ENCODE measurements around the gene PLXNA2.

PLXNA2 gene

DNA sequence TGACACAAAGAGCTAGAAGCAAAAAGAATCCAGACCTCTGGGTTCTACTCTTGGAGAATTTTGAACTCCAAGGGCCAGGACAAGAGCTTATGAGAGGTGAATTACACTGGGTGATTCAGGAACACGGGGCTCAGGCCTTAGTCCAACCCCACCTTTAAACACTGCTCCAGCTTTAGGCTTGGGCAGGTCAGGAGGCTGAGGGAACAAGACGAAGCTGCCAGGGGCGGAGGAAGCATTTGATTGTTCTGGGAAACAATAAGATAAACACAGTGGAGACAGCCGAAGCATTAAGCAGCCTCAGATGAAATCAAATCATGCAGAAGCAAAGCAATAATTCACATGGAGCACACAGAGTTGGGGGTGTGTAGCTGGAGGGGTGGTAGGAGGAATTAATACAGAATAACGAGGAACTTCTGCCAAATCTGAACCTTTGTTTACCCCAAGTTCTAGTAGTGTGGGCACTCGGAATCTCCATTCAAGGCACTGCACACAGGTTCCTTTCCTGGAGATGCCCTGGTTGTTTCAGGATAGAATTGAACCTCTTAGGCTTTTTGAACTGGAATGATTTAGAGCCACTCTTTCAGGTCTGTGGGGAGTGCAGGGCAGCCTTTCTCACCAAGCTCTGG, 93.2 kb downstream of the PLXNA2 start:
- H3K27ac ChIP-seq (ENCODE audit: low read depth, low read length), result no peak overlapping the region

DNA sequence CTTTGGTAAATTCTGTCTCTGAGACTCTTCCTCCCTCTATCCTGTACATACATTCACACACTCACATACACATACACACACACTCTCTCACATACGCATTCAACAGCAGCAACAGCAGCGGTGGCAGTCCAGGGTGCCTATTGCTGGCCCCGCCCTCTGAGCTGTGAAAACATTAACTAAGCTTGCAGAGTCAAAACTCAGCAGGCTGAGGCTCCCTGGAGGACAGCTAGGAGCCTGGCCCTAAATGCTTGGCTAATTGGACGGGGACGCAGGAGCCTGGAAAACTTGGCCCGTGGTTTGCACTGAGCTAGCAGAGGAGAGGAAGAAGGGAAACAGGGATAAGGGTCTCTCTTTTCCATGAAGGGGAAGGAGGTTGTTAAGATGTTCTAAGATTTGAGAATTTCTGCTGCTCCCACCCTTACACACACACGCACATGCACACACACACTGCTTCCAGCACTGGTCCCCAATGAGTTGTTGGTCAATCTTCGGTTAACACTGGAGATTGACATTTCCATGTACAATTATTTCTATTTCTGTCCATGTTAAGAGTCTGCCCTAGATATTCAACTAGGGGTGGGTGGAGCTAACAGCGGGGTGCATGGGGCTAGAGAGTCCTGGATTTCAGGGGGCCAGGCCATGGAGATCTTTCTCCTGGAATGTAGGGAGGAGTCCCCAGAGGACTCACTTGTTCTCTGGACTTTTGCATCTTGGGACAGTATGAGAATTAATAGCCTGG, 94.2 kb downstream of the PLXNA2 start:
- H3K4me1 ChIP-seq (ENCODE audit: control insufficient read depth in 5 of 5, insufficient read depth in 5 of 5, low read length in 5 of 5), result peaks cover 2 to 46% (median 22%) of the 10 kb centered on the region in 5 donors
- no peaks in the 10 kb centered on the region for H3K27me3 ChIP-seq (ENCODE audit: control insufficient read depth in 5 of 5, insufficient read depth in 4 of 5, low read length in 5 of 5)
- no peak overlapping the region for H3K9ac ChIP-seq (ENCODE audit: low read length in 5 of 5)
- H3K36me3 ChIP-seq (ENCODE audit: control insufficient read depth in 5 of 5, insufficient read depth in 5 of 5, low read length in 5 of 5), result peaks cover 0 to 5% (median 0%) of the 10 kb centered on the region in 5 donors
- no peaks in the 10 kb centered on the region for H3K9me3 ChIP-seq (ENCODE audit: control insufficient read depth in 5 of 5, low read length in 5 of 5)
- H3K27ac ChIP-seq (ENCODE audit: low read depth, low read length), result no peak overlapping the region
- peak overlapping the region in 1 of 5 donors; percentile 29 for H3K4me3 ChIP-seq (ENCODE audit: low read depth in 1 of 5, low read length in 5 of 5)

More for the DNA sequence above, 93.2 kb downstream of the PLXNA2 start:
- H3K27me3 ChIP-seq (ENCODE audit: control insufficient read depth in 5 of 5, insufficient read depth in 4 of 5, low read length in 5 of 5), result no peaks in the 10 kb centered on the region
- H3K36me3 ChIP-seq (ENCODE audit: control insufficient read depth in 5 of 5, insufficient read depth in 5 of 5, low read length in 5 of 5), result peaks cover 0 to 5% (median 0%) of the 10 kb centered on the region in 5 donors
- no peak overlapping the region for H3K4me3 ChIP-seq (ENCODE audit: low read depth in 1 of 5, low read length in 5 of 5)
- H3K9me3 ChIP-seq (ENCODE audit: control insufficient read depth in 5 of 5, low read length in 5 of 5), result no peaks in the 10 kb centered on the region
- peaks cover 2 to 48% (median 16%) of the 10 kb centered on the region in 5 donors for H3K4me1 ChIP-seq (ENCODE audit: control insufficient read depth in 5 of 5, insufficient read depth in 5 of 5, low read length in 5 of 5)
- no peak overlapping the region for H3K9ac ChIP-seq (ENCODE audit: low read length in 5 of 5)

DNA sequence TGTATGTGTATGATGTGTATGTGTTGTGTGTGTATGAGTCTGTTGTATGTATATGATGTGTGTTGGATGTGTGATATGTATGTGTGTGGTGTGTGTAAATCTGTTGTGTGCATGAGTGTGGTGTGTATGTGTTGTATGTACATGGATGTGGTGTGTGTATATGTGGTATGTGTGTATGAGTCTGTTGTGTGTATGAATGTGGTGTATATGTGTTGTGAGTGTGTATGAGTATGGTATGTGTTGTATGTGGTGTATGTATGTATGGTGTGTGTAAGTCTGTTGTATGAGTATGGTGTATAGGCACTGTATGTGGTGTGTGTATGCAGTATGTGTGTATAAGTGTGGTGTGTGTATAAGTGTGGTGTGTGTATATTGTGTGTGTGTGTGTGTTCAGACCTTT, 95.0 kb downstream of the PLXNA2 start:
- Histone ChIP-seq H3K36me3 (ENCODE audit: control insufficient read depth in 5 of 5, insufficient read depth in 5 of 5, low read length in 5 of 5) (peaks cover 0 to 5% (median 0%) of the 10 kb centered on the region in 5 donors), H3K9me3 (ENCODE audit: control insufficient read depth in 5 of 5, low read length in 5 of 5) (no peaks in the 10 kb centered on the region), H3K27me3 (ENCODE audit: control insufficient read depth in 5 of 5, insufficient read depth in 4 of 5, low read length in 5 of 5) (no peaks in the 10 kb centered on the region), H3K4me1 (ENCODE audit: control insufficient read depth in 5 of 5, insufficient read depth in 5 of 5, low read length in 5 of 5) (peaks cover 2 to 43% (median 22%) of the 10 kb centered on the region in 5 donors), H3K27ac (ENCODE audit: low read depth, low read length) (no peak overlapping the region), H3K9ac (ENCODE audit: low read length in 5 of 5) (no peak overlapping the region), H3K4me3 (ENCODE audit: low read depth in 1 of 5, low read length in 5 of 5) (no peak overlapping the region)

DNA sequence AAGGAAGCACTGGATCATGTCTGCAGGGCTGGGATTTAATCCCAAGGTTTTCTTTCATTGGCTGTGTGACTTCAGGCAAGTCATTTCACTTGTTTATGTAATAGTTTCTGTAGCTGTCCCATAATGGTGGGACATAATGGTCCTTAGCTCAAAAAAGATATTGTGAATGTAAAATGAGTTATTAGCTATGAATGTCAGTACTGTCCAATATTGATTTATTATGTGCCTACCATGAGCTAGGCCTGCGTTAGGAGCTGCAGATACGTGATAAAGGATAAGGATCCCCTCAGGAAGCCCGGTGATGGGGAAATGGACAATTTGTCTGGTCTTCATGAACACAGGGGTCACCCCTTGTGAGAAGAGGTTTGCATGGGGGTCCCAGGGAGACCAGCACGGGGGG, 95.8 kb downstream of the PLXNA2 start:
- H3K27ac ChIP-seq (ENCODE audit: low read depth, low read length), result no peak overlapping the region

DNA sequence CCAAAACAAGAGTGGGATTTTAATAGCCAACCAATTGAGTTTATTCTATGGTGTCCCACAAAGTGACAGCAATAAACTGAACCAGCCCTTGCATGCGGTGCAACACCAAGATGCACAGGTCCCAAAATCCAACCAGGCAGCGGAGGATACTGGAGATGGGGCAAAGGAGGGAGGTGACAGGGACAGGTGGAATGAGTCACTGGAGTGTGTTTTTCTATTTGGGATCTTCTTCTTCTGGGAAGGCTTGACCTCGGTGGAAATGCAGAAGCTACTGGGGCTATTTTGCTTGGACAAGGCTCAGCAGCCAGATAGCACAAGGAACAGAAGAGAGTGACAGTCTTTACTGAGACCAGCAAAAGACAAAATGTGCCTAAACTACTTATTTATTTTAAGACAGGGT, 97.5 kb downstream of the PLXNA2 start:
- Histone ChIP-seq H3K4me3 (ENCODE audit: low read depth in 1 of 5, low read length in 5 of 5) (no peak overlapping the region), H3K9ac (ENCODE audit: low read length in 5 of 5) (no peak overlapping the region), H3K27ac (ENCODE audit: low read depth, low read length) (no peak overlapping the region), H3K36me3 (ENCODE audit: control insufficient read depth in 5 of 5, insufficient read depth in 5 of 5, low read length in 5 of 5) (peaks cover 0 to 5% (median 0%) of the 10 kb centered on the region in 5 donors), H3K4me1 (ENCODE audit: control insufficient read depth in 5 of 5, insufficient read depth in 5 of 5, low read length in 5 of 5) (peaks cover 2 to 54% (median 42%) of the 10 kb centered on the region in 5 donors), H3K27me3 (ENCODE audit: control insufficient read depth in 5 of 5, insufficient read depth in 4 of 5, low read length in 5 of 5) (no peaks in the 10 kb centered on the region), H3K9me3 (ENCODE audit: control insufficient read depth in 5 of 5, low read length in 5 of 5) (no peaks in the 10 kb centered on the region)

More for the DNA sequence above, 95.8 kb downstream of the PLXNA2 start:
- Histone ChIP-seq H3K4me3 (ENCODE audit: low read depth in 1 of 5, low read length in 5 of 5) (no peak overlapping the region), H3K27me3 (ENCODE audit: control insufficient read depth in 5 of 5, insufficient read depth in 4 of 5, low read length in 5 of 5) (no peaks in the 10 kb centered on the region), H3K9ac (ENCODE audit: low read length in 5 of 5) (no peak overlapping the region), H3K36me3 (ENCODE audit: control insufficient read depth in 5 of 5, insufficient read depth in 5 of 5, low read length in 5 of 5) (peaks cover 0 to 5% (median 0%) of the 10 kb centered on the region in 5 donors), H3K4me1 (ENCODE audit: control insufficient read depth in 5 of 5, insufficient read depth in 5 of 5, low read length in 5 of 5) (peaks cover 2 to 45% (median 29%) of the 10 kb centered on the region in 5 donors), H3K9me3 (ENCODE audit: control insufficient read depth in 5 of 5, low read length in 5 of 5) (no peaks in the 10 kb centered on the region)

DNA sequence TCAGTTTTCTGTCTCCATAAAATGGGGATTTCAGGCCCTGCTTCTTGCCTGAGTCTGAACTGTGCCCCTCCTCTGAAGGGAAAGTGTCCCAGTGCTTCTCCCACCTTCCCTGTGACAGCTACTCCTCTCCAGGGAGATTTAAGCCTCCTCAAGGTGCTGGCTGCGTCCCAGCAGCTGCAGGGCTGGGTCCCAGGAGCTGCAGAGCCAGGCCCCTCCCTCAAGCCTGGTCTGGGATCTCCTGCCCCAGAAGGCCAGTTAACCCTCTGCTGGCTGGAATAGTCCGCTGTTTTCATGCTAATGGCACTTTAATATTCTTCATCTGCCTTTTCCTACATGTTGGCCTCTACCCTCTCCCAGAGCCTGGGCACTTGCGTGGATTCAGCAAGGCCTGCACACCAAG, 99.0 kb downstream of the PLXNA2 start:
- H3K27me3 ChIP-seq (ENCODE audit: control insufficient read depth in 5 of 5, insufficient read depth in 4 of 5, low read length in 5 of 5), result no peaks in the 10 kb centered on the region
- no peak overlapping the region for H3K4me3 ChIP-seq (ENCODE audit: low read depth in 1 of 5, low read length in 5 of 5)
- H3K27ac ChIP-seq (ENCODE audit: low read depth, low read length), result no peak overlapping the region
- H3K9ac ChIP-seq (ENCODE audit: low read length in 5 of 5), result no peak overlapping the region
- H3K9me3 ChIP-seq (ENCODE audit: control insufficient read depth in 5 of 5, low read length in 5 of 5), result no peaks in the 10 kb centered on the region
- peaks cover 3 to 19% (median 8%) of the 10 kb centered on the region in 5 donors for H3K36me3 ChIP-seq (ENCODE audit: control insufficient read depth in 5 of 5, insufficient read depth in 5 of 5, low read length in 5 of 5)
- H3K4me1 ChIP-seq (ENCODE audit: control insufficient read depth in 5 of 5, insufficient read depth in 5 of 5, low read length in 5 of 5), result peaks cover 0 to 40% (median 30%) of the 10 kb centered on the region in 5 donors

DNA sequence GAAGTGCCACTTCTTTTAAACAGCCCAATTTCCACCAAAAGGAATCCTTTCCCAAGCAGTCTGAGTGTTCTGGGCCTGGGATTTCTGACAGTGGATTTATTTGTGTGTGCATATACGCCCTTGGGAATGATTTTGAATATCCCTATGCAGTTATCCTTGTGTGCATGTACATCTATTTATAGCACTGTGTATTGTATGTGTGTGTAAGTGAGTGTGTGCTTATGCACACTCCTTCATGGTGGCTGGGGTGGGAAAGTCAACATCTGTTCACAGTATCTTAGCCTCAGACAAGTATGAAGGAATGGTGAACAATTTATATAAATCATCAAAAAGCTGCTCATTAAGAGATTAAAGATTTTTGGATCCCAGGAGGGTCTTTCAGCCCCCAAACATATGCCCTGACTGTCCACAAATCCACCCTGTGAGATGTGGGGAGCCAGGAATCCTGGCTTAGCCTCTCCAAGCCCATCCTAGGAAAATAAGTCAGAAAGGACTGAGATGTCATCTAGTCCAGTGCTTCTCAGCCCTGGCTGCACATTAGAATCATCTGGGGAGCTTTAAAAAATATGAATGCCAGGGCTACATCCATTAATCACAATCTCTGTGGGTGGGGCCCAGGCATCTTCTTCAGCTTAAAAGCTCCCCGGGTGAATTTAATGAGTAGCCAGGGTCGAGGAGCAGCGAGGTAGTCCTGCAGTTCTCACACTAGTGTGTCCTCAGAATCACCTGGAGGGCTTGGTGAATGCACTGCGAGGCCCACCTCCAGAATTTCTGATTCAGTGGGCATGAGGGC, 101.4 kb downstream of the PLXNA2 start:
- H3K27ac ChIP-seq (ENCODE audit: low read depth, low read length), result no peak overlapping the region
- peaks cover 0 to 27% (median 20%) of the 10 kb centered on the region in 5 donors for H3K4me1 ChIP-seq (ENCODE audit: control insufficient read depth in 5 of 5, insufficient read depth in 5 of 5, low read length in 5 of 5)
- peaks cover 3 to 32% (median 15%) of the 10 kb centered on the region in 5 donors for H3K36me3 ChIP-seq (ENCODE audit: control insufficient read depth in 5 of 5, insufficient read depth in 5 of 5, low read length in 5 of 5)
- no peak overlapping the region for H3K4me3 ChIP-seq (ENCODE audit: low read depth in 1 of 5, low read length in 5 of 5)
- no peaks in the 10 kb centered on the region for H3K27me3 ChIP-seq (ENCODE audit: control insufficient read depth in 5 of 5, insufficient read depth in 4 of 5, low read length in 5 of 5)
- H3K9me3 ChIP-seq (ENCODE audit: control insufficient read depth in 5 of 5, low read length in 5 of 5), result no peaks in the 10 kb centered on the region
- no peak overlapping the region for H3K9ac ChIP-seq (ENCODE audit: low read length in 5 of 5)

DNA sequence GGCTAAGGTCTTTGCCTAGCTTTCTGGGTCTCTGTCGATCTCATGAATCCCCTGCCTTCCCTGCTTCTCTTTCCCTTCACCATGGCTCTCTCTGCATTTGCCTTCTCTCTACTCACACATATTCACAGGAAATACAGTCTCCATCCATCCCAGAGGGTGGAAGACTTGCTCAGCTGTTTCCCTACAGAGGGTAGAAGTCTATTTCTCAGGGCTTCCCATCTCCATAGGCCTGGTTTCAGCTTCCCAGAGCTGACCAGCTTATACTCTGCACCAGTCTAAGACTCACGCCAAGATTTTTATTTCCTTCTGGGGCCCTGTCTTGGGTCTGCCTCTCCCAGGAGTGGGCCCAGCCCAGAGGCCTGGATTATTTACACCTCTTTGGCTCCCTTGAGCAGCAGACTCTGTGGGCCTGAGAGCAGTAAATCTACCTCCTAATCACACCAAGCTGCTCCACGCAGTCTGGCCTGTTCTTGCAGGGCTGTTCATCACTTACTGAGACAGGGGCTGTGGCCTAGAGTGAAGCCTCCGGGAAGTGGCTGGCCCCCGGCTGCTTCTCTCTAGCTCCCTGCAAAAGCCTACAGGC, 102.5 kb downstream of the PLXNA2 start:
- Histone ChIP-seq H3K36me3 (ENCODE audit: control insufficient read depth in 5 of 5, insufficient read depth in 5 of 5, low read length in 5 of 5) (peaks cover 3 to 32% (median 15%) of the 10 kb centered on the region in 5 donors), H3K9ac (ENCODE audit: low read length in 5 of 5) (no peak overlapping the region), H3K4me3 (ENCODE audit: low read depth in 1 of 5, low read length in 5 of 5) (no peak overlapping the region), H3K9me3 (ENCODE audit: control insufficient read depth in 5 of 5, low read length in 5 of 5) (no peaks in the 10 kb centered on the region), H3K27ac (ENCODE audit: low read depth, low read length) (no peak overlapping the region), H3K27me3 (ENCODE audit: control insufficient read depth in 5 of 5, insufficient read depth in 4 of 5, low read length in 5 of 5) (no peaks in the 10 kb centered on the region), H3K4me1 (ENCODE audit: control insufficient read depth in 5 of 5, insufficient read depth in 5 of 5, low read length in 5 of 5) (peaks cover 0 to 27% (median 20%) of the 10 kb centered on the region in 5 donors)

DNA sequence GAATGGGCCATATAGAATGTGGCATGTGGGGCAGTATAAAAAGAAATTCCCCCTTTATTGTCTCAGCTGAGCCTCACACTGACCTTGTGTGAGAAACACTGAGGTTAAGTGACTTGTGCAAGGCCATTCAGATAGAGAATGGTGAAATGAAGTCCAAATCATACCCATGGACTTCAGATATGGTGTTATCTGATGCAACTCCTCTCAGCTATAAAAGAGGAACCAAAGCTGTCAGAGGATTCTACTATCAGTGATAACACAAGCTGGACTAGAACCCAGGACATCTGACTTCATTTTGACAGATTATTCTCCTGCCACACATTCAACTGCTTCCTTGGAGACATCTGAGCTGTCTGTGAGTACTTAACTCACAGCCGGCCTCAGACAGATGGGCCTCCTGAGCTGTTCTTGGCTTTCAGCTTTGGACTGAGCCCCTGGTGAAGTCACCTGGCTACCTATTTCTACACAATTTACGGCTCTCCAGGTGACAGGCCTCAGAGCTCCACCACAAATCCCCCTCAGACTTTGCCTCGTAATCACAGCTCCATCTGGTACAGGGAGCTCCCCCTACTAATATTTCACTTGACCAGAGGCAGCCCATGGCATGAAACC, 104.6 kb downstream of the PLXNA2 start:
- Histone ChIP-seq H3K9ac (ENCODE audit: low read length in 5 of 5) (no peak overlapping the region), H3K27me3 (ENCODE audit: control insufficient read depth in 5 of 5, insufficient read depth in 4 of 5, low read length in 5 of 5) (no peaks in the 10 kb centered on the region), H3K4me3 (ENCODE audit: low read depth in 1 of 5, low read length in 5 of 5) (no peak overlapping the region), H3K27ac (ENCODE audit: low read depth, low read length) (no peak overlapping the region), H3K4me1 (ENCODE audit: control insufficient read depth in 5 of 5, insufficient read depth in 5 of 5, low read length in 5 of 5) (peaks cover 0 to 21% (median 19%) of the 10 kb centered on the region in 5 donors), H3K36me3 (ENCODE audit: control insufficient read depth in 5 of 5, insufficient read depth in 5 of 5, low read length in 5 of 5) (peaks cover 3 to 36% (median 15%) of the 10 kb centered on the region in 5 donors), H3K9me3 (ENCODE audit: control insufficient read depth in 5 of 5, low read length in 5 of 5) (no peaks in the 10 kb centered on the region)

Measured in subcutaneous abdominal adipose tissue (tissue), 5 donors.